BJ (cell line): ENCODE data around the gene ARID5B. TPM values are rescaled to one million over a fixed set of nuclear protein-coding genes. Genes with fewer than 3 reads are reported as not detected.

ENCODE experiments used
- CTCF ChIA-PET: fragments of 350-600 bp; formaldehyde crosslinking; extraction: SDS; loops from one replicate; lab custom pipeline; 2021; ENCODE audit warnings: antibody characterized with exemption, inconsistent platforms; lab: Yijun Ruan, JAX
- POLR2A ChIA-PET: fragments of 300-600 bp; sonication (Branson Sonifier 250); formaldehyde crosslinking; extraction: SDS; loops from one replicate; lab custom pipeline; 2021; ENCODE audit warnings: antibody characterized with exemption; lab: Charles Lee
- DNase-seq: peaks from one replicate; pipeline ENCODE4 v3.0.0-alpha.2; 2011; ENCODE audit warnings: low read depth
- H3K27me3 ChIP-seq: 2 replicates; pipeline ENCODE4 v1.6.0; 2011; ENCODE audit warnings: low read length; ENCODE audit not compliant: control insufficient read depth, insufficient read depth
- H3K36me3 ChIP-seq: 2 replicates; pipeline ENCODE4 v1.5.1; 2011; ENCODE audit warnings: low read length; ENCODE audit not compliant: control insufficient read depth, insufficient read depth
- H3K4me3 ChIP-seq: 2 replicates; pipeline ENCODE4 v1.5.1; 2011; ENCODE audit warnings: low read depth, mild to moderate bottlenecking, control low read depth, low read length
- polyA plus RNA-seq: library from polyadenylated mRNA; depleted of rRNA; stranded (reverse); fragments of >200 nt; gene quantifications from 2 replicates; pipeline ENCODE4 v1.2.3, GENCODE V29; 2011; rRNA removed
- TF ChIP-seq, protein P1 (sequence below): IDR thresholded peaks from 2 replicates; pipeline ENCODE4 v1.5.1; 2011; ENCODE audit warnings: low read depth, mild to moderate bottlenecking, control low read depth, inconsistent platforms, low read length, moderate library complexity; ENCODE audit not compliant: insufficient read depth

The ARID5B gene
- polyA plus RNA-seq, 1 experiment, result 73.8 TPM

DNA sequence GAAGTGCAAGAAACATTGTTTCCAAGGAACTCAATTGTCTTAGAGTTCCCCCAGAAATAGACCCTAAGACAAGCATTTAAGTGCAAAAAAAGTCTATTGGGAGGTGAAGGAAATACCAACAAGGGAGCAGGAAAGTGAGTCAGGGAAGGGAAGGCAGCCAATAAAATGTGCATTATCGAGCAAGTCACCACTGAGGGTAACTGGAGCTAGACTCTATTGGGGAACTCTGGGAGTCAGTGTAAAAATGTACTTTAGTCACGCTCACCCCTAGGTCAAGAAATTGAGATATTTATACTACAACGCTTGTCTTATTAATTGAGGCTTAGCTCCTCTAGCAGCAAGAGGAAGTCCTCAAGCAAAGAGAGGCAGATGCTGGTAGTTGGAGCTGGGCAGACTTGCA is 229.4 kb downstream of the ARID5B start:
- Histone ChIP-seq H3K27me3 (no peaks in the 10 kb centered on the region), H3K4me3 (no peak overlapping the region), H3K36me3 (no peaks in the 10 kb centered on the region)
- ChIA-PET POLR2A (interaction anchor here (0.5 kb wide), 1 partner anchor 21 kb away, joined by 3 read pairs; no protein-coding TSS in a partner anchor), CTCF (no interaction called here)
- DNase-seq, result peak; percentile 85
- TF ChIP-seq, protein P1, sequence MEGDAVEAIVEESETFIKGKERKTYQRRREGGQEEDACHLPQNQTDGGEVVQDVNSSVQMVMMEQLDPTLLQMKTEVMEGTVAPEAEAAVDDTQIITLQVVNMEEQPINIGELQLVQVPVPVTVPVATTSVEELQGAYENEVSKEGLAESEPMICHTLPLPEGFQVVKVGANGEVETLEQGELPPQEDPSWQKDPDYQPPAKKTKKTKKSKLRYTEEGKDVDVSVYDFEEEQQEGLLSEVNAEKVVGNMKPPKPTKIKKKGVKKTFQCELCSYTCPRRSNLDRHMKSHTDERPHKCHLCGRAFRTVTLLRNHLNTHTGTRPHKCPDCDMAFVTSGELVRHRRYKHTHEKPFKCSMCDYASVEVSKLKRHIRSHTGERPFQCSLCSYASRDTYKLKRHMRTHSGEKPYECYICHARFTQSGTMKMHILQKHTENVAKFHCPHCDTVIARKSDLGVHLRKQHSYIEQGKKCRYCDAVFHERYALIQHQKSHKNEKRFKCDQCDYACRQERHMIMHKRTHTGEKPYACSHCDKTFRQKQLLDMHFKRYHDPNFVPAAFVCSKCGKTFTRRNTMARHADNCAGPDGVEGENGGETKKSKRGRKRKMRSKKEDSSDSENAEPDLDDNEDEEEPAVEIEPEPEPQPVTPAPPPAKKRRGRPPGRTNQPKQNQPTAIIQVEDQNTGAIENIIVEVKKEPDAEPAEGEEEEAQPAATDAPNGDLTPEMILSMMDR, result no peak

DNA sequence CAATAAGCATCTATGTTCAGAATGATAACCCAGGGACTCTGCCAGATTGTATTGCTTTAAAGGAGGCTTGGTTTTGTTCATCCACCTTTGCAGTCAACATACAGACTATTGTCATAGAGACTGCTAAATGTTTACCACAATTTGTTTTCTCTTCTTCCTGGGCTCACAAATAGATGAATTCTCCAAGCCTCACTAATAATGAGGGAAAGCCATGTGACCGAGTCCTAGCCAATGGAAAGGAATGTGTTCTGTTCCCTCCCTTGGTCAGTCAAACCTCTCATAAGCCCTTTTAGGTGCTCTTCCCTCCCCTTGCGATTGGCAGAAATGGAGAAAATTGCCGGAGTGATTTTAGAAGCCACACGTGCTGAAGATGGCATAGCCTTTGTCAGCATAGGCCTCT is 230.2 kb downstream of the ARID5B start:
- TF ChIP-seq, protein P1, result no peak
- ChIA-PET CTCF (no interaction called here), POLR2A (no interaction called here)
- Histone ChIP-seq H3K36me3 (no peaks in the 10 kb centered on the region), H3K4me3 (no peak overlapping the region), H3K27me3 (no peaks in the 10 kb centered on the region)
- DNase-seq, result no peak

DNA sequence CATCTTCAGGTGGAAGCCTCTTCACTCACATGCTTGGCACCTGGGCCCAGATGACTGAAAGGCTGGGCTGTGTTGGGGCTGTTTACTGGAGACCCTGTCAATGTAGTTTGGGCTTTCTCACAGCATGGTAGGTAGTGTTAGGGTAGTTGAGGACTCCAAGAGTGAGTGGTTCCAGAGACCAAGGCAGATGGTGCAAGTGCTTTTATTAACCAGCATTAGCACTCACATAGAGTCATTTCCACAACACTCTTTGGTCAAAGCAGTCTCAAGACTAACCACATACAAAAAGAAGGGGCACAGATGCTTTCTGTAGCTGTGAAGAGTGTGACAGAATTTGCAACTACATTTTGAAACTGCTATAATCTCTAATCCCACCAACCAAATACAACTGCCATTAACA is 232.1 kb downstream of the ARID5B start:
- TF ChIP-seq, protein P1, result no peak
- Histone ChIP-seq H3K4me3 (no peak overlapping the region), H3K36me3 (no peaks in the 10 kb centered on the region), H3K27me3 (no peaks in the 10 kb centered on the region)
- CTCF ChIA-PET, result no interaction called here
- POLR2A ChIA-PET, result no interaction called here
- DNase-seq, result no peak

DNA sequence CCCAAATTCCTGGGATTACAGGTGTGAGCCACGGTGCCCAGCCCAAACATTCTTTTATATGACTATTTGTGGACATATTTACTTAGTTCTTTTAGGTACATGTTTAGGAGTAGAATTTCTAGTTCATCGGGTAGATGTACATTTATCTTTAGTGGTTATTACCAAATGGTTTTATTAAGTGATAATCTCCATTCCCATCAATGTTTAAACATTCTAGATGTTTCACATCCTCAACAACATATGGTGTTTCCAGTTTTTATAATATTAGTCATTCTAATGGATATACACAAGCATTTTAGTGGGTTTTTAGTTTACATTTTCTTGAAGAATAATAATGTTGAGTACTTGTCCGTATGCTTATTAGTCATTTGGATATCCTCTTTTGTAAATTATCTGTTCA is 235.4 kb downstream of the ARID5B start:
- ChIA-PET POLR2A (interaction anchor here (0.6 kb wide), 1 partner anchor 80 kb away, joined by 3 read pairs; no protein-coding TSS in a partner anchor), CTCF (no interaction called here)
- TF ChIP-seq, protein P1, result no peak
- Histone ChIP-seq H3K36me3 (no peaks in the 10 kb centered on the region), H3K4me3 (no peak overlapping the region), H3K27me3 (no peaks in the 10 kb centered on the region)
- peak; percentile 41 for DNase-seq

Other genes with a start within 250 kb of the ARID5B start
- 2.4 and 3.0 TPM in 2 replicates for gene CABCOCO1, start 238.8 kb upstream of the ARID5B start, polyA plus RNA-seq